Brain microvascular endothelial cell (primary cell): ENCODE measurements around the gene SPACA6.

Experiments used
- DNase-seq: peaks from one replicate; pipeline ENCODE4 v3.0.0-alpha.2; 2020
- H3K27ac ChIP-seq: fragments of 250-450 bp; sonication (Bioruptor Pico); 2 replicates; pipeline ENCODE4 v1.5.1; 2020; ENCODE audit warnings: mild to moderate bottlenecking, moderate library complexity
- H3K27me3 ChIP-seq: fragments of 250-450 bp; sonication (Bioruptor Pico); replicated peaks from 2 replicates; pipeline ENCODE4 v1.5.1; 2020; ENCODE audit warnings: mild to moderate bottlenecking
- H3K36me3 ChIP-seq: fragments of 250-450 bp; sonication (Bioruptor Pico); replicated peaks from 2 replicates; pipeline ENCODE4 v1.5.1; 2020; ENCODE audit warnings: mild to moderate bottlenecking
- H3K4me3 ChIP-seq: 2 replicates; pipeline ENCODE4 v1.5.1; 2011; ENCODE audit warnings: low read depth, mild to moderate bottlenecking, control low read depth, low read length, moderate library complexity
- in situ Hi-C: cut with HindIII; loops from 2 replicates; pipeline ENCODE4 v1.10.0; 2017; ENCODE audit warnings: low sequenced_read_pairs, low pct_ligation_motif_present
- TF ChIP-seq, protein P1 (sequence below): IDR thresholded peaks from 2 replicates; pipeline ENCODE4 v1.5.1; 2011; ENCODE audit warnings: low read depth, mild to moderate bottlenecking, moderate library complexity, low read length, control low read depth, inconsistent platforms; ENCODE audit errors: missing control alignments

Gene SPACA6

DNA sequence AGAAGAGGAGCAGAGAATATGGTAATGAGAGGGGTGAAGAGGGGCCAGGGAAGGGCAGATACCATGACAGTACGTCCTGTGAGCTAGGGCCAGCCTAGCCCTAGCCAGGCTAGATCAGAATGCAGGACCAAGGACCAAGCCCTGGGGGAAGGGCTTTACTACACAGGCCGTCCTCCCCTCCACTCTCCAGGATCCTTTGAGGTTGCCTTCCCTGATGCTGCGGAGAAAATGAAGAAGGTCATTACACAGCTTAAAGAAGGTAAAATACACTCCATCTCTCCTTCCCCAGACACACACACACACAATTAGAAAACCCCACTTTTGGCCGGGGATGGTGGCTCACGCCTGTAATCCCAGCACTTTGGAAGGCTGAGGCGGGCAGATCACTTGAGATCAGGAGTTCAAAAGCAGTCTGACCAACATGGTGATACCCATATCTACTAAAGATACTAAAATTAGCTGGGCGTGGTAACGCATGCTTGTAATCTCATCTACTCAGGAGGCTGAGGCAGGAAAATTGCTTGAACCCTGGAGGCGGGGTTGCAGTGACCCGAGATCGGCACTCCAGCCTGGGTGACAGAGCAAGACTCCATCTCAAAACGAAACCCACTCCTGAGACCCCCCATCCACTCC is 8.5 kb downstream of the SPACA6 start:
- no peak overlapping the region for H3K27ac ChIP-seq
- peaks cover 76% of the 10 kb centered on the region for H3K36me3 ChIP-seq
- TF ChIP-seq, protein P1, sequence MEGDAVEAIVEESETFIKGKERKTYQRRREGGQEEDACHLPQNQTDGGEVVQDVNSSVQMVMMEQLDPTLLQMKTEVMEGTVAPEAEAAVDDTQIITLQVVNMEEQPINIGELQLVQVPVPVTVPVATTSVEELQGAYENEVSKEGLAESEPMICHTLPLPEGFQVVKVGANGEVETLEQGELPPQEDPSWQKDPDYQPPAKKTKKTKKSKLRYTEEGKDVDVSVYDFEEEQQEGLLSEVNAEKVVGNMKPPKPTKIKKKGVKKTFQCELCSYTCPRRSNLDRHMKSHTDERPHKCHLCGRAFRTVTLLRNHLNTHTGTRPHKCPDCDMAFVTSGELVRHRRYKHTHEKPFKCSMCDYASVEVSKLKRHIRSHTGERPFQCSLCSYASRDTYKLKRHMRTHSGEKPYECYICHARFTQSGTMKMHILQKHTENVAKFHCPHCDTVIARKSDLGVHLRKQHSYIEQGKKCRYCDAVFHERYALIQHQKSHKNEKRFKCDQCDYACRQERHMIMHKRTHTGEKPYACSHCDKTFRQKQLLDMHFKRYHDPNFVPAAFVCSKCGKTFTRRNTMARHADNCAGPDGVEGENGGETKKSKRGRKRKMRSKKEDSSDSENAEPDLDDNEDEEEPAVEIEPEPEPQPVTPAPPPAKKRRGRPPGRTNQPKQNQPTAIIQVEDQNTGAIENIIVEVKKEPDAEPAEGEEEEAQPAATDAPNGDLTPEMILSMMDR, result no peak
- no peak overlapping the region for H3K4me3 ChIP-seq
- in situ Hi-C loops, result no loop called here
- DNase-seq, result no peak
- H3K27me3 ChIP-seq, result no peaks in the 10 kb centered on the region

DNA sequence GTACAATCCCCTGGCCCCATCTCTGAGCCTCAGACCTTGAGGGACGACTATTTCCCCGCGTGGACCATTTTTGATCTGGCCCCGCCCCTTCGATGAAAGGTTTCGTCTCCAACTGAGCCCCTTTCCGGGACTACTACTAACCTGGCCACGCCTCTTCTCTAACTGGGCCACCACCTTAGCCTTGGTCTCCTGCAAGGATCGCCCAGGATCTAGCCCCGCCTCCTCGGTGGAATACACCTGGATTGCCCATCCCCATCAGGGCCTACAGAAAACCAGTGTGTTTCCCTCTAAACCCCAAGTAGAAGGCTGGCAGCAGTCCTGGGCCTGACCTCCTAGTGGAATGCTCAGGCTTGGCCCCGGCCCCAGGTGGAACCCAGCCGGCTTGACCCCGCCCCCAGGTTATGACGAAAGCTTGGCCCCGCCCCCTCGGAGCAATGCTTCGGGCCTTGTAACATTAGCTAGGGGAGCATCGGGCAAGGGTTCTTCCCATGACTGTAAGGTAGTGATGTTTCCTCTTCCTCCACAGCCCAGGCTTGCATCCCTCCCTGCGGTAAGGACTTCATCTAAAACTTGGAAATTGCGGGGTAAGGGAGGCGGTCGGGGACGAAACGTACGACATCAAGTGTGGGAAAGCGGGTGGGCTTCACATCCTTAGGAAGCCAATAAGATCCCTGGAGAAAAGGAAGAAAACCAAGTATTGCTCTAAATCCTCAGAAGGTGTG is 9.1 kb downstream of the SPACA6 start:
- Histone ChIP-seq H3K27me3 (no peaks in the 10 kb centered on the region), H3K36me3 (peaks cover 74% of the 10 kb centered on the region), H3K27ac (no peak overlapping the region), H3K4me3 (no peak overlapping the region)
- TF ChIP-seq, protein P1, result no peak
- no peak for DNase-seq
- in situ Hi-C loops, result no loop called here

DNA sequence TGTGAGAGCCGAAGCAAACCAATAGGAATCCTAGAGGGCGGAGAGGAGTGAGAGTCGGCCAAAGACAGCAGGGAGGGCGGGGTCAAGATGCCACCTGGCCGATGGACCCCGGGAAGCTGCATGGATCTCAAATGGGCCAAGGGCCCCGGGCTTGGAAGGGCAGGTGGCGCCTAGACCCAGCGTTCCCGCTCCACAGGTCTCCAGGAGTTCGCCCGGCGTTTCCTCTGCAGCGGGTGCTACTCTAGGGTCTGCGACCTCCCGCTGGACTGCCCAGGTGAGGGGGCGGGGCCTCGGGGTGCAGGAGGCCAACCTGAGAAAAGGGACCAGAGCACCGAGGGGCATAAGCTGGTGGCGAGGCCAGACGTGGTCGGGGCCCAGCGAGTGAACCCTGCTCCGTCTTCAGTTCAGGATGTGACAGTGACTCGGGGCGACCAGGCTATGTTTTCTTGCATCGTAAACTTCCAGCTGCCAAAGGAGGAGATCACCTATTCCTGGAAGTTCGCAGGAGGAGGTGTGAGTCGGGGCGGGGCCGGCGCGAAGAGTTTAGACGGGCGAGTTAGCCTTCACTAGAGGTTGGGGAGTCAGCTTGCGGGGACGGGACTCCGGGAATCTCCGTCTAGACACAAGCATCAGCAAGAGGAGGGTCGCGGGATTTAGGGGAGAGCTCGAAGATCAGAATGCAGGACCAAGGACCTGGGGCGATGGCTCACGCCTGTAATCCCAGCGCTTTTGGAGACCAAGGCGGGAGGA is 9.9 kb downstream of the SPACA6 start:
- peaks cover 68% of the 10 kb centered on the region for H3K36me3 ChIP-seq
- in situ Hi-C loops, result no loop called here
- no peak overlapping the region for H3K27ac ChIP-seq
- no peaks in the 10 kb centered on the region for H3K27me3 ChIP-seq
- DNase-seq, result no peak
- H3K4me3 ChIP-seq, result no peak overlapping the region
- TF ChIP-seq, protein P1, result no peak

DNA sequence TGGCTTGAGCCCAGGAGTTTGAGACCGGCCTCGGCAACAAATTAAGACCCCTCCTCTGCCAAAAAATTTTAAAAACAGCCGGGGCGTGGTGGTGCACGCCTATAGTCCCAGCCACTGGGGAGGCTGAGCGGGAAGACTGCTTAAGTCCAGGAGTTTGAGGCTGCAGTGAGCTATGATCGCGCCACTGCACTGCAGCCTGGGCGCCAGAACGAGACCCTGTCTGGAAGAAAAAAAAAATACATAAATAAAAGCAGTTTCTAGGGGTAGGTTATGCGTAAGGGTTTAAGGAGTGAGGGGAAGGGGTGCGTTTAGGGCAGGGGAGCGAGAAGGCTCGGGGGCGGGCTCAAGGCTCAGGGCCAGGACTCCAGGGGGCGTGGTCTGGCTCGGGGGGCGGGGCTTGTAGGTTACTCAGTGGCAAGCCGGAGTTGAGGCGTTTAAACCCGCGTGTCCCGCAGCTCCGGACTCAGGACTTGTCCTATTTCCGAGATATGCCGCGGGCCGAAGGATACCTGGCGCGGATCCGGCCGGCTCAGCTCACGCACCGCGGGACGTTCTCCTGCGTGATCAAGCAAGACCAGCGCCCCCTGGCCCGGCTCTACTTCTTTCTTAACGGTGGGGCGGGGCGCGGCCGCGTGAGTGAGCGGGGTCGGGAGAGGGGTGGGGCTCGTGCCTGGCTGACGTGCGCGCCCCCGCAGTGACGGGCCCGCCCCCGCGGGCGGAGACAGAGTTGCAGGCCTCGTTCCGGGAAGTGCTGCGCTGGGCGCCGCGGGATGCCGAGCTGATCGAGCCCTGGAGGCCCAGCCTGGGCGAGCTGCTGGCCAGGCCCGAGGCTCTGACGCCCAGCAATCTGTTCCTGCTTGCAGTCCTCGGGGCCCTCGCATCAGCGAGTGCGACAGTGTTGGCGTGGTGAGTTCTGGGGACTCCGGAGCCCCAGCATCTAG is 10.7 kb downstream of the SPACA6 start:
- Histone ChIP-seq H3K36me3 (peaks cover 59% of the 10 kb centered on the region), H3K4me3 (peak overlapping the region; percentile 60), H3K27ac (peak overlapping the region; percentile 78), H3K27me3 (no peaks in the 10 kb centered on the region)
- peak; percentile 93 for DNase-seq
- in situ Hi-C loops, result no loop called here
- TF ChIP-seq, protein P1, result peak; percentile 65

DNA sequence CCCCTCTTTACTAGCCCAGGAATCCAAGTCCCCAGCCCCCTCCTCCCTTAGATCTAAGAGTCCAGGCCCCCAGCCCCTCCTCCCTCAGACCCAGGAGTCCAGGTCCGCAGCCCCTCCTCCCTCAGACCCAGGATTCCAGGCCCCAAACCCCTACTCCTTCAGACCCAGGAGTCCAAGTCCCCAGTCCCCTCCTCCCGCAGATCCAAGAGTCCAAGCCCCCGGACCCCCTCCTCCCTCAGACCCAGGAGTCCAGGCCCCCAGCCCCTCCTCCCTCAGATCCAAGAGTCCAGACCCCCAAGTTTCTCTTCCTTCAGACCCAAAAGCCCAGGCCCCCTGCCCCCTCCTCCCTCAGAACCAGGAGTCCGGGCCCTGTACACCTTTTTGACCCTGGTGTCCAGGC is 11.5 kb downstream of the SPACA6 start:
- H3K36me3 ChIP-seq, result peaks cover 52% of the 10 kb centered on the region
- peak overlapping the region; percentile 60 for H3K4me3 ChIP-seq
- peak overlapping the region; percentile 78 for H3K27ac ChIP-seq
- no peaks in the 10 kb centered on the region for H3K27me3 ChIP-seq
- DNase-seq, result no peak
- in situ Hi-C loops, result no loop called here
- TF ChIP-seq, protein P1, result no peak
